HL-60 (cell line): ENCODE data around the gene ARID1B.

Experiments used
- DNase-seq, 2 experiments: peaks; one replicate each; pipeline ENCODE4 v3.0.0-alpha.2; 2010 to 2020; ENCODE audit warnings: low read depth in 1 of 2, low spot score in 1 of 2
- H3K27ac ChIP-seq: fragments of 250-450 bp; sonication (Bioruptor Pico); replicated peaks from 2 replicates; pipeline ENCODE4 v1.5.1; 2020; ENCODE audit warnings: mild to moderate bottlenecking, moderate library complexity
- H3K27me3 ChIP-seq: fragments of 250-450 bp; sonication (Bioruptor Pico); 2 replicates; pipeline ENCODE4 v1.5.1; 2021; ENCODE audit warnings: mild to moderate bottlenecking, moderate library complexity; ENCODE audit not compliant: insufficient read depth, poor library complexity, severe bottlenecking
- H3K4me3 ChIP-seq: replicated peaks from 2 replicates; pipeline ENCODE4 v1.5.1; 2011; ENCODE audit warnings: mild to moderate bottlenecking, control low read depth, low read length; ENCODE audit not compliant: insufficient read depth
- GABPA ChIP-seq: IDR thresholded peaks from 2 replicates; pipeline ENCODE4 v1.6.1; 2012; ENCODE audit warnings: low read depth
- POLR2AphosphoS5 ChIP-seq: IDR thresholded peaks from 2 replicates; pipeline ENCODE4 v1.6.1; 2012; ENCODE audit warnings: low read depth
- SPI1 ChIP-seq: IDR thresholded peaks from 2 replicates; pipeline ENCODE4 v1.6.1; 2012; ENCODE audit warnings: low read depth, mild to moderate bottlenecking, borderline replicate concordance
- TF ChIP-seq, protein P1 (sequence below): IDR thresholded peaks from 2 replicates; pipeline ENCODE4 v1.6.1; 2012; ENCODE audit warnings: low read depth; ENCODE audit not compliant: insufficient replicate concordance
- TF ChIP-seq, protein P2 (sequence below): IDR thresholded peaks from one replicate; pipeline ENCODE4 v1.5.1; 2011; ENCODE audit warnings: low read length, control low read depth, inconsistent platforms; ENCODE audit not compliant: insufficient read depth

The ARID1B gene

DNA sequence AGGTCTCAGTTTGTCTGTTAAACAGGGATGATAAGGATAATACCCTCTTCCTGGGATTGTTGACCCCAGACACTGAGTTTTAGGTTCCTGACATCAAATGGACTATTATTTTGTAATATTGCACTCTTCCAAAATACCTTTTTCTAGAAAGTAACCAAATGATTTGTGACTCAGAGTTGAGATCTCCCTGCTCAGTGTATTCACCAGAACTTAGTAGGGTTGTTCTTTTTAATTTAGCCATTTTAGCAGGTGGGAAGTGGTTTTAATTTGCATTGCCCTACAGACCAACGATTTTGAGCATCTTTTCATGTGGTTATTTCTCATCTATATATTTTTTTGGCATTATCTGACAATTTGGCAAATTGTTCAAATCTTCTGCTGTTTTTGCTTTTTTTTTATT lies 471.1 kb downstream of the ARID1B start:
- no peak overlapping the region for H3K27ac ChIP-seq
- no peak for DNase-seq
- TF ChIP-seq GABPA: no peak
- TF ChIP-seq POLR2AphosphoS5: no peak
- TF ChIP-seq SPI1: no peak
- TF ChIP-seq, protein P1, sequence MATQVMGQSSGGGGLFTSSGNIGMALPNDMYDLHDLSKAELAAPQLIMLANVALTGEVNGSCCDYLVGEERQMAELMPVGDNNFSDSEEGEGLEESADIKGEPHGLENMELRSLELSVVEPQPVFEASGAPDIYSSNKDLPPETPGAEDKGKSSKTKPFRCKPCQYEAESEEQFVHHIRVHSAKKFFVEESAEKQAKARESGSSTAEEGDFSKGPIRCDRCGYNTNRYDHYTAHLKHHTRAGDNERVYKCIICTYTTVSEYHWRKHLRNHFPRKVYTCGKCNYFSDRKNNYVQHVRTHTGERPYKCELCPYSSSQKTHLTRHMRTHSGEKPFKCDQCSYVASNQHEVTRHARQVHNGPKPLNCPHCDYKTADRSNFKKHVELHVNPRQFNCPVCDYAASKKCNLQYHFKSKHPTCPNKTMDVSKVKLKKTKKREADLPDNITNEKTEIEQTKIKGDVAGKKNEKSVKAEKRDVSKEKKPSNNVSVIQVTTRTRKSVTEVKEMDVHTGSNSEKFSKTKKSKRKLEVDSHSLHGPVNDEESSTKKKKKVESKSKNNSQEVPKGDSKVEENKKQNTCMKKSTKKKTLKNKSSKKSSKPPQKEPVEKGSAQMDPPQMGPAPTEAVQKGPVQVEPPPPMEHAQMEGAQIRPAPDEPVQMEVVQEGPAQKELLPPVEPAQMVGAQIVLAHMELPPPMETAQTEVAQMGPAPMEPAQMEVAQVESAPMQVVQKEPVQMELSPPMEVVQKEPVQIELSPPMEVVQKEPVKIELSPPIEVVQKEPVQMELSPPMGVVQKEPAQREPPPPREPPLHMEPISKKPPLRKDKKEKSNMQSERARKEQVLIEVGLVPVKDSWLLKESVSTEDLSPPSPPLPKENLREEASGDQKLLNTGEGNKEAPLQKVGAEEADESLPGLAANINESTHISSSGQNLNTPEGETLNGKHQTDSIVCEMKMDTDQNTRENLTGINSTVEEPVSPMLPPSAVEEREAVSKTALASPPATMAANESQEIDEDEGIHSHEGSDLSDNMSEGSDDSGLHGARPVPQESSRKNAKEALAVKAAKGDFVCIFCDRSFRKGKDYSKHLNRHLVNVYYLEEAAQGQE: no peak
- TF ChIP-seq, protein P2, sequence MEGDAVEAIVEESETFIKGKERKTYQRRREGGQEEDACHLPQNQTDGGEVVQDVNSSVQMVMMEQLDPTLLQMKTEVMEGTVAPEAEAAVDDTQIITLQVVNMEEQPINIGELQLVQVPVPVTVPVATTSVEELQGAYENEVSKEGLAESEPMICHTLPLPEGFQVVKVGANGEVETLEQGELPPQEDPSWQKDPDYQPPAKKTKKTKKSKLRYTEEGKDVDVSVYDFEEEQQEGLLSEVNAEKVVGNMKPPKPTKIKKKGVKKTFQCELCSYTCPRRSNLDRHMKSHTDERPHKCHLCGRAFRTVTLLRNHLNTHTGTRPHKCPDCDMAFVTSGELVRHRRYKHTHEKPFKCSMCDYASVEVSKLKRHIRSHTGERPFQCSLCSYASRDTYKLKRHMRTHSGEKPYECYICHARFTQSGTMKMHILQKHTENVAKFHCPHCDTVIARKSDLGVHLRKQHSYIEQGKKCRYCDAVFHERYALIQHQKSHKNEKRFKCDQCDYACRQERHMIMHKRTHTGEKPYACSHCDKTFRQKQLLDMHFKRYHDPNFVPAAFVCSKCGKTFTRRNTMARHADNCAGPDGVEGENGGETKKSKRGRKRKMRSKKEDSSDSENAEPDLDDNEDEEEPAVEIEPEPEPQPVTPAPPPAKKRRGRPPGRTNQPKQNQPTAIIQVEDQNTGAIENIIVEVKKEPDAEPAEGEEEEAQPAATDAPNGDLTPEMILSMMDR: no peak
- no peaks in the 10 kb centered on the region for H3K27me3 ChIP-seq
- H3K4me3 ChIP-seq: no peak overlapping the region

DNA sequence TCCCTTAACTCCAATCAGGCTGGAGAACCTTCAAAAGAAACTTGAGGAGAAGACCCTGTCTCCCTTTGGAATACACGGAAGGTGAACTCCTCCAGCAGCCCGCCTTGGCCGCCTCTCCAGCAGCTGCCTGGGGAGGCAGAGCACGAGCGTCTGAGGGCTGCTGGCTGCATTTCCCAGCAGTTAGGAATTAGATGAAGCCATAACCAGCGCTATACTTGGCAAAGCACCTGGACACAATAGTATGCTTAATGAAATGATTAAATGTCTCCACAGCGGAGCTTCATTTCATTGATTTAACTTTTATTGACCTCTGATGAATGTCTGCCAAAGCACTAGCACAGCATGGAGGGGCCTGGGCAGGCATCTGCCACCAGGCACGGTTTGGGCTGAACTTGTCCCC lies 472.6 kb downstream of the ARID1B start:
- no peak for DNase-seq
- TF ChIP-seq SPI1: no peak
- no peak for TF ChIP-seq POLR2AphosphoS5
- no peak for TF ChIP-seq GABPA
- TF ChIP-seq, protein P2: no peak
- TF ChIP-seq, protein P1: no peak
- Histone ChIP-seq H3K4me3 (no peak overlapping the region), H3K27me3 (no peaks in the 10 kb centered on the region), H3K27ac (no peak overlapping the region)

DNA sequence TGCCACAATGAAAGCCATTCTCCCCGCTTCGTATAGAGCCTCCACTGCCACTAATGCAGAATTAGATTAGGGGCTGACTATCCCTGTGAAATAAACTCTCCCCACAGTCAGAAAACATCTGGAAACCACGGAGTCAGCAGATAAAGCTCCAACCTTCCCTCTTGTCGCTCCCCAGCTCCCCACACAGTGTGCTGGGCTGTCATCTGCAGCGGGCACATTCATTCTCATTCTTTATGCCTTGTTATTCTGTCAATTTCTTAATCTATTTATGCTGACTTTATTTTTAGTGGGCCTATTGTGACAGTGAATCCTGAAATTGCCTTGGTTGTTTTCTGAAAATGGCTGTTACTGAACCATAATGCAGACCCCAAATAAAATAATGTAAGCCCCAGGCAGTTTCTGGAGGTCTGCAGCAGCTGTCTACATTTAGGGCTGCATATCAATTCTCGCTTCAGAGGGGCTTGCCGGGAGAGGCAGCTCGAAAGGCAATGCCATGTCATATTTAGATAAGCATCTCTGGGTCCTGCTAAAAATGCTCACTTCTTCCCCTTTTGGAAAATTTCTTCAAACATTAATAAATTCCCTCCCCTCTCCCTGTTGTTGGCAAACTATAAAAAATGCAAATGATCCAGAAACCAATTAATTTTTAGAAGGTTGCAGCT lies 474.5 kb downstream of the ARID1B start:
- H3K4me3 ChIP-seq: no peak overlapping the region
- TF ChIP-seq, protein P1: no peak
- TF ChIP-seq SPI1 (no peak), POLR2AphosphoS5 (no peak)
- TF ChIP-seq, protein P2: no peak
- H3K27me3 ChIP-seq: no peaks in the 10 kb centered on the region
- H3K27ac ChIP-seq: no peak overlapping the region
- no peak for DNase-seq
